ENCODE results near the gene ALDH16A1. TPM values are rescaled to one million over a fixed set of nuclear protein-coding genes. Genes with fewer than 3 reads are reported as not detected.
A peak's percentile ranks its signal among the peaks of the same experiment; 100 is the strongest.

The ALDH16A1 gene
- total and polyA plus RNA-seq, 2 of the 4 experiments (the other 2 are of a cell fraction): 10.4 to 12.9 TPM

GRCh38 chr19:49440439-49441209 lies 12.4 kb upstream of the ALDH16A1 start:
- H3K56ac ChIP-seq (ENCODE audit: extremely low read depth, insufficient read depth, low read length): no peak overlapping the region
- no peaks in the 10 kb centered on the region for H3K4me1 ChIP-seq (ENCODE audit: control insufficient read depth, insufficient read depth, low read length)
- peaks cover 3% of the 10 kb centered on the region; the same call in 1 of the 2 replicates for H4K20me1 ChIP-seq (ENCODE audit: insufficient read depth, low read length)
- BruUV-seq (replicated peaks): no TSS peak
- H2AFZ ChIP-seq (replicated peaks; ENCODE audit: low read length, poor library complexity): peak overlapping the region; percentile 34
- no peaks in the 10 kb centered on the region for H3K79me1 ChIP-seq (ENCODE audit: low read depth in 1 of 2, low read length in 2 of 2)
- no peak overlapping the region; the same call in 1 of the 2 replicates for H3K4me2 ChIP-seq (ENCODE audit: low read depth, low read length)
- H4K5ac ChIP-seq (ENCODE audit: low read depth, low read length): no peak overlapping the region
- ChIA-PET POLR2A (ENCODE audit: unreplicated experiment) (no interaction called here), CTCF (no interaction called here)
- no peak overlapping the region for H3K14ac ChIP-seq (replicated peaks; ENCODE audit: low read depth, low read length)
- no peak overlapping the region for H4K8ac ChIP-seq (ENCODE audit: low read depth in 2 of 2, low read length in 2 of 2)
- intact Hi-C loops (cut with micrococcal nuclease): no loop called here
- in situ Hi-C loops (cut with MboI; ENCODE audit: low sequenced_read_pairs): loop anchor here (10.0 kb wide), 1 partner anchor 46 kb away; no protein-coding TSS in a partner anchor
- no peak overlapping the region for H2AK5ac ChIP-seq (ENCODE audit: low read depth, low read length)
- no peak overlapping the region for H3K9ac ChIP-seq (ENCODE audit: low read depth, low read length)
- H3K4ac ChIP-seq (ENCODE audit: low read depth, low read length): no peak overlapping the region
- no peak overlapping the region for H3K27ac ChIP-seq (ENCODE audit: insufficient read depth, low read length)
- no peak overlapping the region for H2BK15ac ChIP-seq (ENCODE audit: low read depth, low read length)
- no peaks in the 10 kb centered on the region; the same call in 1 of the 2 replicates for H3K9me3 ChIP-seq (ENCODE audit: control insufficient read depth, insufficient read depth, low read length)
- no peak overlapping the region for H3K23ac ChIP-seq (ENCODE audit: low read depth, low read length)
- H3K27me3 ChIP-seq (ENCODE audit: control insufficient read depth, insufficient read depth, low read length): peaks cover 66% of the 10 kb centered on the region
- H3K4me3 ChIP-seq (ENCODE audit: insufficient read depth, low read depth, low read length): no peak overlapping the region
- no peak overlapping the region for H4K91ac ChIP-seq (ENCODE audit: insufficient read depth, low read depth, low read length)
- H3K9me1 ChIP-seq (ENCODE audit: insufficient read depth, low read length): peaks cover 3% of the 10 kb centered on the region; the same call in 1 of the 2 replicates
- H3K18ac ChIP-seq (ENCODE audit: low read depth, low read length): no peak overlapping the region
- no peak overlapping the region for H2BK20ac ChIP-seq (ENCODE audit: low read depth, low read length)
- no peaks in the 10 kb centered on the region for H3K36me3 ChIP-seq (ENCODE audit: control insufficient read depth, insufficient read depth, low read length)
- ATAC-seq (ENCODE audit: low read depth) (no peak), DNase-seq (no peak)
- H2BK5ac ChIP-seq (ENCODE audit: low read depth, low read length, poor library complexity, severe bottlenecking): no peak overlapping the region
- peak overlapping the region; percentile 45 for H2AK9ac ChIP-seq (replicated peaks; ENCODE audit: low read depth, low read length, poor library complexity)
- 25% methylated on average over 13 of the region's 19 CpGs; no CpG with 5 or more reads in 1 of the 2 experiments for WGBS, 2 experiments (ENCODE audit: extremely low coverage in 2 of 2, insufficient read length in 1 of 2)
- no peak overlapping the region for H2BK120ac ChIP-seq (ENCODE audit: low read depth, low read length)
- TF ChIP-seq RFX5 (IDR thresholded peaks at IDR 0.05; ENCODE audit: low read depth, low read length) (no peak), MAZ (IDR thresholded peaks at IDR 0.05; ENCODE audit: borderline replicate concordance, low read depth, low read length) (no peak), POLR2A (IDR thresholded peaks at IDR 0.05; ENCODE audit: low read depth, low read length) (no peak), RAD21 (IDR thresholded peaks at IDR 0.05; ENCODE audit: low read length) (no peak), RCOR1 (IDR thresholded peaks at IDR 0.05; ENCODE audit: insufficient replicate concordance, low read length) (no peak)
- dilution Hi-C loops (cut with HindIII; ENCODE audit: low sequenced_read_pairs, unreplicated experiment): no loop called here

All from IMR-90 (cell line).